ENCODE measurements around the gene PPP1R18.

Gene PPP1R18

GRCh38 chr6:30626484-30627366, 59.7 kb downstream of the PPP1R18 start, which contains the start of gene ATAT1:
TSS of gene ATAT1 (plus strand) at chr6:30626874.
- peak; percentile 87 for DNase-seq (ENCODE audit: extremely low spot score)
- TF ChIP-seq SP1 (IDR thresholded peaks at IDR 0.05) (no peak), ELF4 (IDR thresholded peaks at IDR 0.05) (no peak), FOXA1 (IDR thresholded peaks at IDR 0.05) (no peak), SUZ12 (IDR thresholded peaks at IDR 0.05) (no peak), PKNOX1 (IDR thresholded peaks at IDR 0.05) (no peak), CTBP1 (IDR thresholded peaks at IDR 0.05; ENCODE audit: borderline replicate concordance) (no peak), FOXK2 (IDR thresholded peaks at IDR 0.05) (no peak), HDGF (IDR thresholded peaks at IDR 0.05; ENCODE audit: borderline replicate concordance) (no peak), ZNF384 (IDR thresholded peaks at IDR 0.05) (no peak), LEF1 (IDR thresholded peaks at IDR 0.05; ENCODE audit: borderline replicate concordance) (no peak; the same call in 1 of the 2 replicates), ARNT (IDR thresholded peaks at IDR 0.05) (no peak), TARDBP (IDR thresholded peaks at IDR 0.05) (no peak), BHLHE40 (IDR thresholded peaks at IDR 0.05; ENCODE audit: borderline replicate concordance) (no peak), FOXM1 (IDR thresholded peaks at IDR 0.05; ENCODE audit: borderline replicate concordance) (no peak)
- CTCF ChIA-PET: no interaction called here
- POLR2A ChIA-PET: interaction anchor here (0.8 to 1.8 kb wide), 5 partner anchors 9 to 46 kb away, joined by 3 to 18 read pairs (median 6); partner anchors contain the start of genes DHX16, MRPS18B and PPP1R10

Measured in HEK293T (cell line).